NCI-H524 (cell line): ENCODE data around the gene HDLBP.
A peak's percentile ranks its signal among the peaks of the same experiment; 100 is the strongest.

Experiments used
- DNase-seq, 2 experiments: peaks; one replicate each; lab custom pipeline; 2025; lab: John Stamatoyannopoulos, UW

Gene HDLBP, protein sequence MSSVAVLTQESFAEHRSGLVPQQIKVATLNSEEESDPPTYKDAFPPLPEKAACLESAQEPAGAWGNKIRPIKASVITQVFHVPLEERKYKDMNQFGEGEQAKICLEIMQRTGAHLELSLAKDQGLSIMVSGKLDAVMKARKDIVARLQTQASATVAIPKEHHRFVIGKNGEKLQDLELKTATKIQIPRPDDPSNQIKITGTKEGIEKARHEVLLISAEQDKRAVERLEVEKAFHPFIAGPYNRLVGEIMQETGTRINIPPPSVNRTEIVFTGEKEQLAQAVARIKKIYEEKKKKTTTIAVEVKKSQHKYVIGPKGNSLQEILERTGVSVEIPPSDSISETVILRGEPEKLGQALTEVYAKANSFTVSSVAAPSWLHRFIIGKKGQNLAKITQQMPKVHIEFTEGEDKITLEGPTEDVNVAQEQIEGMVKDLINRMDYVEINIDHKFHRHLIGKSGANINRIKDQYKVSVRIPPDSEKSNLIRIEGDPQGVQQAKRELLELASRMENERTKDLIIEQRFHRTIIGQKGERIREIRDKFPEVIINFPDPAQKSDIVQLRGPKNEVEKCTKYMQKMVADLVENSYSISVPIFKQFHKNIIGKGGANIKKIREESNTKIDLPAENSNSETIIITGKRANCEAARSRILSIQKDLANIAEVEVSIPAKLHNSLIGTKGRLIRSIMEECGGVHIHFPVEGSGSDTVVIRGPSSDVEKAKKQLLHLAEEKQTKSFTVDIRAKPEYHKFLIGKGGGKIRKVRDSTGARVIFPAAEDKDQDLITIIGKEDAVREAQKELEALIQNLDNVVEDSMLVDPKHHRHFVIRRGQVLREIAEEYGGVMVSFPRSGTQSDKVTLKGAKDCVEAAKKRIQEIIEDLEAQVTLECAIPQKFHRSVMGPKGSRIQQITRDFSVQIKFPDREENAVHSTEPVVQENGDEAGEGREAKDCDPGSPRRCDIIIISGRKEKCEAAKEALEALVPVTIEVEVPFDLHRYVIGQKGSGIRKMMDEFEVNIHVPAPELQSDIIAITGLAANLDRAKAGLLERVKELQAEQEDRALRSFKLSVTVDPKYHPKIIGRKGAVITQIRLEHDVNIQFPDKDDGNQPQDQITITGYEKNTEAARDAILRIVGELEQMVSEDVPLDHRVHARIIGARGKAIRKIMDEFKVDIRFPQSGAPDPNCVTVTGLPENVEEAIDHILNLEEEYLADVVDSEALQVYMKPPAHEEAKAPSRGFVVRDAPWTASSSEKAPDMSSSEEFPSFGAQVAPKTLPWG (N-terminal part only)

DNA sequence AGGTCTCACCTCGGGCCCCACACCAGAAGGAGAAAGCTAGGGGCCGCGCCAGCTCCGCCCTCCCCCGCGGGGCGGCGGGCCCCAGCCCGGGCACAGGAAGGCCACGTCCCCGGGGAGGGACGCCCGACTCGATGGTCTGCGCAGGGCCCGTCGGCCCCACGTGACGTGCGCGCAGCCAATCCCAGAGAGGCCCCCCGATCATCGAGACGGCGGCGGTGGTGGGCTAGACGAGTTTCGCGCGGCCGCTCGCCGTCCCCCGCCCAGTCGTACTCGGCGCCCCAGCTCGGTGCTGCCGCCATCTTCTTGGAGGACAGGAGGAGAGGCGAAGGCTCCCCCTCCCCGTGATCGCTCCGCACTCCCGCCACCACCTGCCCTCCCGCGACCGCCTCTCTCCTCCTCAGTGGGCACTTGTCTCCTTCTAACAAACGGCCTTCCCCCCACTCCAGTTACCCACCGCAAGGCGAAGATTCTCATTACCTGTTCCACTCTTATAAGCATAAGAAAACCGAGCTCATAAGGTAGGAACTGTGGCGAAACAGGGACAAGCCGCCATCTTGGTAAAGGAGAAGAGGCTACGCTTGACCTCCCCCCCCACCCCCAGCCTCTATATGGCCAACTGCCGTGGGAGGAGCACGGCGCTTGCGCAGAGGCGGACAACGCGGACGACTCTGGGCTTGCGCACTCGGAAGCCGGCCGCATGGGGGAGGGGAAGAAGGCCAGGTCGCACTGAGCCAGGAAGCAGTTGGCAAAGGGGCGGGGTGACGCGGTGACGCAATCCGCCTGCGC lies at the start of gene HDLBP:
TSS of gene HDLBP (minus strand) at position 580 of the 786 bp plus-strand sequence. CDS start 48,803 bp downstream, outside the sequence.
- DNase-seq, result peak; percentile 89 to 97

DNA sequence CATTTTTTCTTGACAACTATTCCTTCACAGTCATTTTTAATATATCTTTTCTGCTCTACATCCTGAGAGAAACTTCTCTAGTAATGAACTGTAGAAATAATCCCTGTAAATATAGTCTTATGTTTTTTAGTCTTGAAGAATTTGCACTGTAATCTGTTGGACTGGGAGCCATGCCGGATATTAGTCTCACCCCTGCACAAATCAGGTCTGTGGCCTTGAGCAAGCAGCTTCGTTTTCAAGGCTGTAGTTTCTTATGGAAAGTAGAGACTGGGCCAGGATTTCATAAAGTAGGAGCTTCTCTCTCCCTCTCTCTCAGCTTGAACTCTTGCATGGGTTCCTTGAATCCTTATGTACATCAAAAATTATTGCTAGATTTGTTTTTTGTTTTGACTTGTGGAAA lies 49.3 kb upstream of the HDLBP start:
- no peak for DNase-seq

DNA sequence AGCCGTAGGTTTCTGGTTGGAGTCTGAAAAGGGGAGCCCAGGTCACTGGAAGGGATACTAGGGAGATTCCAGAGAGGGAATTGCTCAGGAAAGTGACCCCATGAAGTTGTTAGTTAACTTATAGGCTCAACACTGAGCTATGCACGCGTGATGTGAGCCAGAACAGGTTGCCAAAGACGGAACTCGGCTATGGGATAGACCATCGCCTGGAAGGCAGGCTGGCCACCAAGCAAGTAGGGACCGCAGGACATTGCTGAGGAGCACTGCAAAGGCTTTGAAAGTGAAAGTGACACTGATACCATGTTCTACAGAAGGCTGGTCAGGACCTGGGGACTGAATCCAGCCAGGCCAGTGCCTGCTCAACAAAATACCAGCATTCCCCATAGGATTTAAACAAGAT lies 48.0 kb upstream of the HDLBP start:
- no peak for DNase-seq

DNA sequence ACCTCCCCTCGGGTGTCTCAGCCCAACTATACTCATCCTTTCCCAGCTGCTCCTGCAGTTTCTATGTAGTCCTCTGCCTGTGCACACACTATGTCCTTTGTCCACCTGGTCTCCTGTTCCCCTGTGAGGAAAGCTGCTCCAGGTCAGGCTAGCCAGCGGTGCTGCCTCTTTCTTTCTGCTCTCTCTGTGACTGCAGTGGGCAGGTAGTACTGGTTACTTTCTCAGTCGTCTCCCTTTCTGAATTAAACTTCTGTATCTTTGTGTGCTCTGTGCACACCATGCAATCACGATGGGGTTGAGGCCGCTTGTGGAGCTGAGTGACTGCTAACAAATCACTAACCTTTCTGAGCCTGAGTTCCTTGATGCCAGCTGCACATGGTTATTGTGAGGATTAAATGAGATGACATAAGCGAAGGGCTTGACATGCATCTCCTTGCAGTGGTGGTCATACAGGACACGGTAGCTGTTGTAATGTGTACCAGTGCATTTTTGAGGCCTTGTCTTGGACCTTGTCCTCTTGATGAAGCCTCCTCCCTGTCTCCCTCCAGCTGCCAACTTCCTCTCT lies 44.1 kb upstream of the HDLBP start:
- no peak for DNase-seq

DNA sequence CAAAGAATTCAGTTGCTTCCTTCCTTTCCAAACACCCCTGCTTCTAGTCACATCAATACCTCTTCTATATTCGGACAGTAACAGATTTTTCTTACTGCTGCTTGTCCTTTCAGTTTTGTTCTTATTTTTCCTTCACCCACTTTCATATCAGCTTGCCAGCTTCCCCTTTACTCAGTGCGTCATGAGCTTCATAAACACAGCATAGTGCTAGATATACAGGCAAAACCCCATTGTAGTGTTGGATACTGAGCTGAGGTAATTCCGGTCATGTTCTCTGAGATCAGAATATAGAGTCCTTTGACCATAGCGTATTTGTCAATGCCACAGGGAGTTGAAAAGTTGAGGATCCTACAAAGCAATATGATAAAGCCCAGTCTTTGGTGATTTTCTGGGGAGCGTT lies 43.0 kb upstream of the HDLBP start:
- DNase-seq, result no peak

DNA sequence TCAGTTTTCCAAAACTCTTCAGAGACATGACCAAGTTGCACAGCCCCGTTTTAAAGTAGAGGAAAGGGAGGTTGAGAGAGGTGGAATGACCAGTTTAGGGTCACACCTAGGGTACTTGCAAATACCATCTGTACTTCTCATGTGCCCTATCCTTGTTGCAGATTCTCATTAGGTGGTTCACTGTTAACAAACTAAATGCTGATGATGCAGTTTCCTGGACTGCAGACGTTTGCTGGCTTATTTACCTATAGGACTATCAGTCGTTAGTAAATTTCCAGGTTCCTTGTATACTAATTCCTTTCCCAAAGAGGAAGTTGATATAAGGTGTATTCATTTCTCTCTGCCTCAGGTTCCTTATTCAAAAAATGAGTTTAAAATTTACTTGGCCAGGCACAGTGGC lies 42.1 kb upstream of the HDLBP start:
- no peak for DNase-seq

DNA sequence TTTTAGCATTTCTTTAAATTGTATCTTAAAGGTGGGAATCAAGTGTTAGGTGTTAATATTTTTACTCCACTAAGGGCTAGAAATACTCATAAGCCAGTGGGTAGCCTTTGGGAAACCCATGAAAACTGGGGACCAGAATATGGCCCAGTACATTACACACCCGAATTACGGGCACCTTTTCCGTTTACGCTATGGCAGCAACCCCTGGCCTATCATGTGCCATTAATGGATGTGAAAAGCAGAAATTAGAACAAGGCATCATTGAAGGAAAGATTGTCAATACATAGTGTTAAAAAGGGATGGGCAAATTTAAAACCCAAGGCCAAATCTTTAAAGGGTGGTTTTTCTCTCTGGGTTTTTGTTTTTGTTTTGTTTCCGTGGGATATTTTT lies 41.4 kb upstream of the HDLBP start:
- DNase-seq, result peak in 1 of 2 experiments; percentile 23

DNA sequence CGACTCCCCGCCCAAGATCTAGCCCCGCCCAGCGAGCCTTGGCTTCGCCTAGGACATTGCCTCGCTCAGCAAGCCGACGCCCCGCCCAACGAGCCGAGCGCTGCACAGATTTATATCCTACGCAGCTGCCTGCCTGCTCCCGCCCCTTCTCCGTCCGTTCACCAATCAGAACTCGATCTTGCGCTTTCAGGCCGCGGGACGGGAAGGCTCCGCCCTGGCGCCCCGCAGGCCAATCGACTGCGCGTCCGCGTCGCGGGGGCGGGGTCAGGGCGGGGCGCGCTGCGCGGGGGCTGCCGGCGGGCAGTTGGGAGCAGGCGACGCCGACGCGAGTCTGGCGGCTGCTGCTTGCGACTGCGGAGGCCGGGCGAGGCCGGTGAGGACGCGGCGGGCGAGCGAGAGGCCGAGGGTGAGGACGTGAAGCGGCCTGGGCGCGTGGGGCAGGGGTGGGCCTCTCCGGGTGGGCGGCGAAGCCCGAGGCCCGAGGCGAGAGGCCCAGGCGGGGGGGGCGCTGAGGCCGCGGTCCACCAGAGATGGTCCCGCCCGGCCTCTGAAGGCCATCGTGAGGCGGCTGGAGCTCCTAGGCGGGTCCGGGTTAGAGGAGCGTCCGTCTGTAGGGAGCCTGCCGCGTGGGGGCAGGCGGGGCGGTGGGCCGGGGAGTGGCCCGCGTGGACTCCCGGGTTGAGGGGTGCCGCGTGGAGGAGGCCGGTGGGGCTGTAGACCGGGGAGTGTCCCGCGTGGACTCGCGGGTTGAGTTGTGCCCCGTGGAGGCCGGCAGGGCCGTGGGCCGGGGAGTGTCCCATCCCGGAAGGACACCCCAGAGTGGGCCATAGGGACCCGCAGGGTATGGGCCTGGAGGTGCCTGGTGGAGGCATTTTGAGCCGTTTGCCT lies 40.8 kb upstream of the HDLBP start, which contains the start of gene FARP2:
TSS of gene FARP2 (plus strand) at position 303 of the 888 bp plus-strand sequence. CDS start 16,823 bp downstream, outside the sequence.
- DNase-seq, result peak; percentile 93 to 96

DNA sequence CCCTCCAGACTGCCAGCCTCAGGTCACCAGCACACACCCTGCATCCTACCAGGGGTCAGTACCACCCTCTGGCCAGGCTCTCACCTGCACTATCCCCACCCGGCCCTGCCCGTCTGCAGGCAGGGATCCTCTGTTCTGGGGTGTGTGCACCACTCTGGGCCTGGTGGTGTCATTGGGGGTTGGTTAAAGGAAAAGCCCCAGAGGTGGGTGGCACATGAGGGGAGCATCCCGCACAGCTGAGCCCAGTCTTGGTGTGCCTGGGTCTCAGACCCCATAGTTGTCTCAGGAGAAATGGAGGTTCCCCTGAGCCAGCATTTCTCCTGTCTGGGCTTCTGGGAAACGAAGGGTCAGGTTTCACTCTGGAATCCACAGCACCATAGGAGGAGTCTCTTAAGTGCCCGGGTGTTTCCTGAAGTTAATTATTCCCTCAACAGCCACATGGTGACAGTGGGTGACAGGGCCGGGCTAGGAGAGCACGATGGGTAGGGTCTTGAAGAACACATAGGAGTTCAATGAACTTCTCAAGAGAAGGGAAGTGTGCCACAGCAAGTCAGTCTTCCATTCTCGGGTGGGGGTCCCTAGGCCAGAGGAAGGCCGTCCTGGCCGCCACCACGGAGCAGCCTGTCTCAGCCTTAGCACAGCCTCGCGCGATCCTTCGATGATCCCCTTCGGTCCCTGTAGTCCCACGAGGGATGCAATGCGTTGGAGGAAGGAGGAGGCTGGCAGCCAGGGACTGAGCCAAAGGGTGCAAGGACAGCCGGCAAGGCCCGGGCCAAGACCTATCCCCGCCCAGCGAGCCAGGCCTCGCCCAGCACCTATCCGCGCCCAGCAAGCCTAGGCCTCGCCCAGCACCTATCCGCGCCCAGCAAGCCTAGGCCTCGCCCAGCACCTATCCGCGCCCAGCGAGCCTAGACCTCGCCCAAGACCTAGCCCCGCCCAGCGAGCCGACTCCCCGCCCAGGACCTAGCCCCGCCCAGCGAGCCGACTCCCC lies 39.5 kb upstream of the HDLBP start:
- DNase-seq, result peak; percentile 7 to 51

DNA sequence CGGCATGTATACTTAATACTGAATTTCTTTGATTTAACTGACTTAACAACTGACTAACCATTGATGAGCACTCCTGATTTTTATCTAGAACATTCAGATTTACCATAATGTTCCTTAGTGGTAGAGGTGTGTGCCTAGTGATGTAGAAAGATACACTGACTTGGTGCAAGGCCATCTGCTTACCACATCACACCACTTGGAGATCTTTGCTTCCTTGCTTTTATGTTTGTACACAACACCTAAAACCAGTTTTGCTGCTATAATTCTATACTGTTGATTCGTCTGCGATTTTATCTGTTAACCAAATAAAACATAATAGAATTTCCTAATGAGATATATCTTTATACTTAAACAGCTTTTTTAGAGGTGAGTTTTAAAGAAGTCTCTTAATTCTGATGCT lies 36.8 kb upstream of the HDLBP start:
- no peak for DNase-seq

DNA sequence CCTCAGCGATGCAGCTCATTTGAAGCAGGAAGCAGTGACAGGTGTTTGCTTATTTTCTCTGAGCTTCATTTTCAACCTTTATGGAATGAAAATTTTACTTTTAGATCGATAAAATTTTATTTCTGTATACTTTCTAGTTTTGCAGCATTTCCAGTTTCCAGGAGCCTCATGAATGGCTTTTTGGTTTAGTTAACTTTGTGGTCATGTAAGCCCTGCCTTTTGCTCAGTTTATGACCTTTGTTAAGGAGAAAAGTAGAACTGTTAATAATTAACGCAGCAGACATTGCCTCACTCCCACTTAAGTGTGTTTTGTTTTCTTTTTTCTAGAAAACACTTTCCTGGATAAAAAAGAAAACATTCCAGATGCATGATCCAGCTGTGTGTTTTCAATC lies 36.2 kb upstream of the HDLBP start:
- no peak for DNase-seq

DNA sequence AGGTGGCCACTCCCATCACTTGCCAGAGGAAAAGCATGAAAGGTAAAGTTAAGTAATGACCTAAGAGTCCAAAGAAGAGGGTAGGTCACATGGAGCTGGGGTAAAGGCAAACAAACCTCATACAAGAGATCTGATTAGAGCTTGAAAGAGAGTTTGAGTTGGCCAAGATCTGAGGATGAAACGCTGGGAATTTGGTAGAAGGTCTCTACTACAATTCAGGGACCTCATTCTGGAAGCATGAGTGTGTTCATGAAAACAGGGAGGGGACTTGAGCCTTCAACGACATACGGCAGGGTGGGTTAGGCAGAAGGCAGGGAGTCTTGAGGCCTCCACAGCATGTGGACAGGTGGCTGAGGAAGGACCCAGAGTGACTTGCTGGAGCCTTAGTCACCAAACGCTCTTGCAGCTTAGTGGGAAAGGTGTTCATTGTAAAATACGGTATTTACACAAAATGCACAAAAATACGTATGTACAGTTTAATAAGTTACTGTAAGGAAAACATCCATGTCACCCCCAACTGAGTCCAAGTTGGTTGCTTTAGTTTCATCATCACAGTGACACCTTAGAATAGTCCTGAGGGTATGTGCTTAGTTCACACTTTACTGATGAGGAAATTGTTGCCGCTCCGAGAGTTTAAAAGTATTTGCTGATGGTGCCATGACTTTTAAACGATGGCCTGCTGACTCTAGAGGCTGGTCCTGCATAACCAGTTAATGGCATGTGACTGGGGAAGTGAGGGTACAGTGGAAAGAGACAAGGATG lies 35.6 kb upstream of the HDLBP start:
- peak in 1 of 2 experiments; percentile 10 for DNase-seq

DNA sequence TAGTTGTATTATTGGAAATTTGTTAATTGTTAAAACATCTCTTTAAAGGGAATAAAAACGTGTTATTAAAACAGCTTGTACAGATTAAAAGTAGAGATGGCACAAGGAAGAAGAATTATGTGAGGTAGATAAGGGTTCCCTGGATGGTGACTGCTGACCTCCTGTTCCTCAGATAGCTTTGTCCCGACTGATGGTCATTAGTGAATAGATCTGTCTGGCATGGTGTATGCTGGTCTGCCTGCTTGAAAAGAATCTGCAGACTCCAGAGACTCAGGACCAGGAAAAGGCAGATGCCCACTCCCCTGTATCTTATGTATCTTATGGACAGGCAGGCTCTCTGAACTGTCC lies 35.0 kb upstream of the HDLBP start:
- no peak for DNase-seq

DNA sequence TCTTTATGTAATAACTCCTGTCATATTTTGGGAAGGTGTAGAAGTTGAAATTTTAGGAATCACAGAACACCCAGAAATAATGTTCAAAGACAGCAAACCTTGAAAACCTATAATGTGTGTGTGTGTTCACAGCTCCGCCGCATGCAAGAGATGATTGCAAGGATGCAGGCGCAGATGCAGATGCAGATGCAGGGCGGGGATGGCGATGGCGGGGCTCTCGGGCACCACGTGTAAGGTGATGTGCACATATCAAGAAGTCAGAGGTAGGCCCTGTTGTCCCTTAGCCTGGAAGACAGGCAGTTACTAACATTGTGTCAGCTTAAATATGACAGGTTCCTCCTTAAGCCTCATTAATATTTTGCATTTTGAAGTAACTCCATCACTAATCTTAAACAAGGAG lies 34.5 kb upstream of the HDLBP start:
- no peak for DNase-seq

DNA sequence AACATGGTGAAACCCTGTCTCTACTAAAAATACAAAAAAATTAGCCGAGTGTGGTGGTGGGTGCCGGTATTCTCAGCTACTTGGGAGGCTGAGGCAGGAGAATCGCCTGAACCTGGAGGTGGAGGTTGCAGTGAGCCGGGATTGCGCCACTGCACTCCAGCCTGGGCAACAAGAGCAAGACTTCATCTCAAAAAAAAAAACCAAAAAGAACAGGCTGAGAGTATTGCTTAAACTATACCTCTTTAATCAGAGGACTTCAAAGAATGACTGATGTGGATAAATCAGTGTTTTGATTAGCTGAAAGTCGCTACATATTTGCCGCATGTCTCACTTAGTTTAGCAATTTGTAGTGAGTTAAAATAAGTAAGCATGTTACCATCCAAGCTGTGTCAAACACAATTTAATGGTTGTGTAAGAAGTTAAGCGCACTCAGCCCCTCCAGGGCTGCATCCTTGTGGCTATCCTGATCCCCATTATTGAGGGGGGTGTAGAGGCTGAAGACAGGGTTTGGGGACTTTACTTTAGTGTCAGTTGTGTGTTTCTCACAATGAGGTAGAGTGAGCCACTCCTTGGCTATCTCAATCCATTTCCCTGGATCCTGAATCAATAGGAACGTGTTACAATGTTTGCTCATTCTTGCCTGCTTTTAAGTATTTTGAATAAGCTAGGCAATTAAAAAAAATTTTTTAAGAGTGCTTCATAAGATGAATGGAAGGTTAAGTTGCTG lies 29.6 kb upstream of the HDLBP start:
- no peak for DNase-seq

DNA sequence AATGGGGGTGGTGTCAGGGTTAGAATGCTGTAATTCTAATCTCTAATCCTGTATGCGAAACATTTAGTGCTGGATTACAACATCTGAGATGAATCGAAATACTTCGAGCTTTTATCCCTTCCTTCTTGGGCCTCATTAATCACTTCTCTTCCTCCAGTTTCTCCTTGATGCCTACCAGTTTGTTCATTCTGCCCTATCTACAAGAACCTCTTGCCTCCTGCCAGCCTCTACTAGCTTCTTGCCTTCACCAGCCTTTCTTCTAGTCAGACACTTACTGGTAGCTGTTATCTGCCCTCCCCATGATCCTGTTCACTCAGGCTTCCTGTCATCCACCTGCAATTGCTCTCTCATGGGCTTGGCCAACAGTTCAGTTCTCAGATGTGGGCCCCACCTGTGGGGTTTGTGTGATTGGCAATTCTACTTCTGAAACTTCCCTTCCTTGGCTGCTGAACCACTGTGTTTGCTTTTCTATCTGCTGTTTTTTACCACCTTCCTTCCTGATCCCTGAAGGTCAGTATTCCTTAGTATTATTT lies 25.2 kb upstream of the HDLBP start:
- no peak for DNase-seq
